Myocyte (in vitro differentiated cells): Measurements from ENCODE around the gene MYH14. TPM values are rescaled to one million over a fixed set of nuclear protein-coding genes. Genes with fewer than 3 reads are reported as not detected.

ENCODE experiments used
- DNase-seq: peaks from one replicate; pipeline ENCODE4 v3.0.0-alpha.2; 2012; ENCODE audit warnings: low read depth
- polyA plus RNA-seq: library from polyadenylated mRNA; unstranded; fragments of >200 nt; gene quantifications from one replicate; pipeline ENCODE4 v1.2.1, GENCODE V29; 2012; ENCODE audit warnings: missing spikeins
- total RNA-seq: library from RNA; depleted of rRNA; stranded (reverse); fragments of >200 nt; gene quantifications from 2 replicates; pipeline ENCODE4 v1.2.3, GENCODE V29; 2014

Gene MYH14
- total RNA-seq = not detected in 2 replicates
- not detected for polyA plus RNA-seq

DNA sequence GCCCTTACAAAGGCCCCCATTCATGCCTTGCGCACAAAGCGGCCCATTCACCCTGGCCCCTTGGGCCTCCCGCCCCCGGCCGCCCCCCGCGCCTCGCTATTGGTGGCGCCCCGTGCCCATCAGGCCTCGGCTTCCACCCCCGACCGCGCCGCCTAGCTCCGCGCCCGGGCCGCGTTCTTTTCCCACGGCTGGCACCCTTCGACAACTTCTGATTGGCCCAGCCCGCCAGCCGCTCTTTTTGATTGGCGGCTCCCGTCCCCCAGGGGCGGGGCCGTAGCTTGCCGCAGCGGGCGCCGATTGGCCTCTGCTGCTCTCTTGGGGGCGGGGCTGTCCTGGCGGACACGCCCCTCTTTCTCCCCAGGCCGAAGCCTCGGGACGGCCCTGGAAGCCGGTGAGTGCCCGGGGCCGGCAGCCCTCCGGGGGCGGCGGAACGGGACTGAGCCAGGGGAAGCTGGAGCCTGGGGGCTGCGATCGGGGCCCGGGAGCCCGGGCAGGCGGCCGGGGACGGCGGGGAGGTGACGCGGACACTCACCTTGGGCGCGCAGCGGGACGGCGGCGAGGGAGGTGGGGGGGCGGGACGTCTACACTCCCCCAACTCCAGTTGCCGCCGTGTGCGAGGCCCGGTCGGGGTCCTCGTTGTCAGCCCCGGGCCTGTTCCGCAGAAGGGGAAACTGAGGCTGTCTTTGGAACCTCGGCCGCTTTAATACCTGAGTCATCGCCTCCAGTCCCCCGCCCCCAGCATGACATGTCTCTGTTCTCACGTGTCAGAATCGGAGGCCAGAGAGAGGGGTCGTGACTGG, at the start of gene MYH14:
MYH14 (plus strand) TSS at position 342 of the 800 bp plus-strand sequence. CDS start 6,744 bp downstream, outside the sequence.
- DNase-seq = no peak

- no peak for DNase-seq
Measured at GRCh38 chr19:50154529-50154928, 48.9 kb upstream of the MYH14 start.

- no peak for DNase-seq
Measured at GRCh38 chr19:50155520-50156109, 47.8 kb upstream of the MYH14 start.

DNA sequence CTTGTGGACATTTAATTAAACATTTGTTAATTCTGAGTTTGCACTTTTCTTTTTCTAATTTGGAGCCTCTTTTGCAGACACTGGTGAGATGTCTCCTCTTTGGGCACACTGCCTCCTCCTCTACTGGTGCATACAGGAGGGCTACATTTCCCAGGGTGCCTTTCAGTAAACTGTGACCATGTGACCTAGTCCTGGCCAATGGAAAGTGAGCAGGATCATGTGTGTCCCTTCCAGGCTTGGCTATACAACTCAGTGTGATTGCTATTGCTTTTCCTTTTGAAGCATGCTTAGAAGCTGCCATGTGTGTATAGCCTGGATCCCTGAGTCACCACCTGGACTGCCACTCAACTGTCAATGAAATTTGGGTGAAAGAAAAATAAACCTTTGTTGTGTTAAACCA, 44.8 kb upstream of the MYH14 start:
- DNase-seq = no peak

GRCh38 chr19:50159078-50159477, 44.3 kb upstream of the MYH14 start:
- no peak for DNase-seq

GRCh38 chr19:50162988-50163387, 40.4 kb upstream of the MYH14 start, which contains the start of gene IZUMO2:
TSS of gene IZUMO2 (minus strand) at chr19:50163281. CDS start at chr19:50163194, 87 bp downstream.
- no peak for DNase-seq

GRCh38 chr19:50167314-50167721, 36.1 kb upstream of the MYH14 start:
- DNase-seq = no peak

- DNase-seq = no peak
Measured at GRCh38 chr19:50171752-50172151, 31.7 kb upstream of the MYH14 start.

GRCh38 chr19:50172726-50173125, 30.7 kb upstream of the MYH14 start:
- no peak for DNase-seq

- DNase-seq = no peak
Measured at GRCh38 chr19:50173127-50173526, 30.3 kb upstream of the MYH14 start.

- no peak for DNase-seq
Measured at GRCh38 chr19:50174100-50174793, 29.2 kb upstream of the MYH14 start.

- DNase-seq = no peak
Measured at GRCh38 chr19:50175924-50176323, 27.5 kb upstream of the MYH14 start.

- DNase-seq = no peak
Measured at GRCh38 chr19:50176775-50177174, 26.6 kb upstream of the MYH14 start.

GRCh38 chr19:50178320-50178719, 25.1 kb upstream of the MYH14 start:
- DNase-seq = no peak

GRCh38 chr19:50178859-50179537, 24.4 kb upstream of the MYH14 start:
- peak; percentile 11 for DNase-seq

DNA sequence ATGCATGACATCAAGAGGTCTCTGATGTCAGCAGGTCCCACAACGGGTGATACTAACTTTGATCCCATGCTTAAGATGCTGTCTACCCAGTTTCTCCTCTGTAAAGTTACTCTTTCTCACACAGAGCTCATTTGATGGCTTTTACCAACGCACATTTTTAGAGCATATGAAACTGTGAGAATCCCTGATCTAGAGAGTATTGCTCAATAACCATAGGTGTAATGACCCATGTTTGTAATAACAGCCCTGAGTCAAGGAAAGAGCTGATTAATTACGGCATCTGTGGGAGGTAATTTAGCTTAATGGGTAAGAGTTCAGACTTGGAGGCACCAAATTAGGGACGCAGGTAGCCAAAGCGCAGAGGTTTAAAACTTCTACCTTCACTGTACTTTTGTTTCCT, 22.3 kb upstream of the MYH14 start:
- no peak for DNase-seq

- DNase-seq = no peak
Measured at GRCh38 chr19:50184196-50184595, 19.2 kb upstream of the MYH14 start.

GRCh38 chr19:50187937-50188336, 15.5 kb upstream of the MYH14 start:
- no peak for DNase-seq

- no peak for DNase-seq
Measured at GRCh38 chr19:50189331-50189730, 14.1 kb upstream of the MYH14 start.

GRCh38 chr19:50190439-50190891, 13.0 kb upstream of the MYH14 start:
- no peak for DNase-seq

DNA sequence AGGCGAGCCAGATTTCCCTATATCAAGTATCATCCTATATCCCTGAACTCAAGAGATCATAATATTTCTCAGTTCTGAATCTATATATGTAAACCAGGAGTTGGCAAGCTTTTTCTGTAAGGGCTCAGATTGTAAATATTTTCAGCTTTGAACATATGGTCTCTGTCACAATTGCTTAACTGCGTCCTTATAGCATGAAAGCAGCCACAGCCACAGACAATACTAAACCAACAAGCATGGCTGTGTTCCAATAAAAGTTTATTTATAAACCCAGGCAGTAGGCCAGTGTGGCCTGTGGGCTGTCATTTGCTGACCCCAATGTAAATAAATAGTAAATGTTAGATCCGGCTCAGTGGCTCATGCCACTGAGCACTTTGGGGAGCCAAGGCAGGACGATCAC, 12.2 kb upstream of the MYH14 start:
- peak; percentile 33 for DNase-seq
